Neural cell (in vitro differentiated cells): ENCODE results near the gene THADA.

Experiments
- EP300 ChIP-seq: fragments of 450-650 bp; conservative IDR thresholded peaks from 2 replicates; pipeline ENCODE4 v1.6.1; 2014; ENCODE audit warnings: antibody characterized with exemption, mild to moderate bottlenecking, moderate library complexity; ENCODE audit not compliant: poor library complexity, severe bottlenecking
- EZH2 ChIP-seq: fragments of 200-600, 300-800 bp; shearing (Covaris generic), sonication (generic); IDR thresholded peaks from 2 replicates; pipeline ENCODE4 v1.6.1; 2014; ENCODE audit warnings: antibody characterized with exemption, low read length, borderline replicate concordance, mild to moderate bottlenecking; ENCODE audit not compliant: insufficient read depth, poor library complexity, severe bottlenecking
- MXI1 ChIP-seq: fragments of 450-650 bp; conservative IDR thresholded peaks from 2 replicates; pipeline ENCODE4 v1.6.1; 2014; ENCODE audit warnings: antibody characterized with exemption, mild to moderate bottlenecking; ENCODE audit not compliant: poor library complexity, severe bottlenecking
- POLR2AphosphoS5 ChIP-seq: IDR thresholded peaks from 2 replicates; pipeline ENCODE4 v1.6.1; 2012
- RAD21 ChIP-seq: fragments of 450-650 bp; conservative IDR thresholded peaks from 2 replicates; pipeline ENCODE4 v1.6.1; 2014; ENCODE audit warnings: antibody characterized with exemption, mild to moderate bottlenecking, moderate library complexity
- REST ChIP-seq: IDR thresholded peaks from 2 replicates; pipeline ENCODE4 v1.6.1; 2012; ENCODE audit warnings: borderline replicate concordance
- SMC3 ChIP-seq: fragments of 450-650 bp; conservative IDR thresholded peaks from 2 replicates; pipeline ENCODE4 v1.6.1; 2014; ENCODE audit warnings: antibody characterized with exemption, mild to moderate bottlenecking, moderate library complexity; ENCODE audit not compliant: poor library complexity
- TAF1 ChIP-seq: IDR thresholded peaks from 2 replicates; pipeline ENCODE4 v1.6.1; 2012; ENCODE audit warnings: low read depth
- TF ChIP-seq, protein P1 (sequence below): fragments of 450-650 bp; IDR thresholded peaks from 2 replicates; pipeline ENCODE4 v1.5.1; 2014; ENCODE audit warnings: antibody characterized with exemption, mild to moderate bottlenecking, moderate library complexity; ENCODE audit not compliant: poor library complexity, severe bottlenecking

DNA sequence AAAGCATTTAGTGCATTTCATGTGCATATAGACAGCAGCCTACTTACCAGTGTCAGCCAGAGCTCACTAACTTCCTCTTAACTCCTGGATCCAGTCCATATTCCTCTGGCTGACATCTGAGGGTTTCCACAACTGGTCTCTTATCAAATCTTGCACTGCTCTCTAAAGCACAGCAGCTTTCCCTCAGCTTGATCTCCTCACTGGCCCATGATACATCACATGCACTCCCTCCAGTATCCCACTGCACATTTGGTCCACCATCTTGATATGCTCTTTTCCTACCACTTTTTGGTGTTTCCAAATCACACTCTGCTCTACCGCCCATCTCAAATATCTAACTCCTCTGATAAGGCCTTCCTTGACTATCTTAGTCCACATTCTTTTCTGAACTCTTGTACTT is 264.4 kb downstream of the THADA start:
- TF ChIP-seq POLR2AphosphoS5 (no peak), TAF1 (no peak), SMC3 (no peak), EP300 (no peak), EZH2 (no peak), REST (no peak), RAD21 (no peak), MXI1 (no peak)
- TF ChIP-seq, protein P1, sequence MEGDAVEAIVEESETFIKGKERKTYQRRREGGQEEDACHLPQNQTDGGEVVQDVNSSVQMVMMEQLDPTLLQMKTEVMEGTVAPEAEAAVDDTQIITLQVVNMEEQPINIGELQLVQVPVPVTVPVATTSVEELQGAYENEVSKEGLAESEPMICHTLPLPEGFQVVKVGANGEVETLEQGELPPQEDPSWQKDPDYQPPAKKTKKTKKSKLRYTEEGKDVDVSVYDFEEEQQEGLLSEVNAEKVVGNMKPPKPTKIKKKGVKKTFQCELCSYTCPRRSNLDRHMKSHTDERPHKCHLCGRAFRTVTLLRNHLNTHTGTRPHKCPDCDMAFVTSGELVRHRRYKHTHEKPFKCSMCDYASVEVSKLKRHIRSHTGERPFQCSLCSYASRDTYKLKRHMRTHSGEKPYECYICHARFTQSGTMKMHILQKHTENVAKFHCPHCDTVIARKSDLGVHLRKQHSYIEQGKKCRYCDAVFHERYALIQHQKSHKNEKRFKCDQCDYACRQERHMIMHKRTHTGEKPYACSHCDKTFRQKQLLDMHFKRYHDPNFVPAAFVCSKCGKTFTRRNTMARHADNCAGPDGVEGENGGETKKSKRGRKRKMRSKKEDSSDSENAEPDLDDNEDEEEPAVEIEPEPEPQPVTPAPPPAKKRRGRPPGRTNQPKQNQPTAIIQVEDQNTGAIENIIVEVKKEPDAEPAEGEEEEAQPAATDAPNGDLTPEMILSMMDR = no peak
